Skeletal muscle satellite cell (primary cell): ENCODE measurements around the gene AQP1.

ENCODE experiments used
- H3K27me3 ChIP-seq: 2 replicates; pipeline ENCODE4 v1.7.0; 2013; ENCODE audit warnings: low read length; ENCODE audit not compliant: control insufficient read depth, insufficient read depth
- H3K36me3 ChIP-seq: 2 replicates; pipeline ENCODE4 v1.7.0; 2013; ENCODE audit warnings: mild to moderate bottlenecking, control low read depth, low read length; ENCODE audit not compliant: insufficient read depth
- H3K4me1 ChIP-seq: 2 replicates; pipeline ENCODE4 v1.7.0; 2013; ENCODE audit warnings: low read length; ENCODE audit not compliant: control insufficient read depth, insufficient read depth
- H3K4me2 ChIP-seq: 2 replicates; pipeline ENCODE4 v1.7.0; 2013; ENCODE audit warnings: mild to moderate bottlenecking, low read length
- H3K4me3 ChIP-seq: 2 replicates; pipeline ENCODE4 v1.7.0; 2013; ENCODE audit warnings: low read length
- H3K9ac ChIP-seq: 2 replicates; pipeline ENCODE4 v1.7.0; 2013; ENCODE audit warnings: mild to moderate bottlenecking, low read depth, low read length, moderate library complexity
- H3K9me3 ChIP-seq: replicated peaks from 2 replicates; pipeline ENCODE4 v1.7.0; 2013; ENCODE audit warnings: mild to moderate bottlenecking, control low read depth, low read length

AQP1 gene

DNA sequence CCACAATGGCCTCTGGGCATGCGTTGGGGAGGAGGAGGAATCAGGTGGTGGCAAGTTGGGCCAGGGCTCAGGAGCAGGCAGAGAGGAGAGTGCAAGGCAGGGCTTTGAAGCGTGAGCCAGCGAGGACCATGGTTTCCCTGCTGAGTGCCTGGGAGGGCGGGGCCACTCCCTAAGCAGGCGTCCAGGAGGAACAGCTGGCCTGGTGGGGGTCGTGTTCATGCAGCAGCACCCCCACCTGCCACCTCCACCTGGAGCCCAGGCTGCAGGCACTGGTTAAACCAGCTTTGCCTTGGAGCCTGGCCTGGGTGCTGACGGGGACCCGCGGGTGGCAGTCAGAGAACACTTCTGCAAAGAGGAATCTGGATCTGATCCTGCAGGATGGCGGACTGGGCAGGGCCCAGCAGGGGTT, 24.2 kb upstream of the AQP1 start:
- Histone ChIP-seq H3K4me3 (no peak overlapping the region), H3K36me3 (no peaks in the 10 kb centered on the region), H3K4me1 (peaks cover 8% of the 10 kb centered on the region), H3K4me2 (no peak overlapping the region), H3K9me3 (no peaks in the 10 kb centered on the region), H3K27me3 (peaks cover 51% of the 10 kb centered on the region), H3K9ac (no peak overlapping the region)

DNA sequence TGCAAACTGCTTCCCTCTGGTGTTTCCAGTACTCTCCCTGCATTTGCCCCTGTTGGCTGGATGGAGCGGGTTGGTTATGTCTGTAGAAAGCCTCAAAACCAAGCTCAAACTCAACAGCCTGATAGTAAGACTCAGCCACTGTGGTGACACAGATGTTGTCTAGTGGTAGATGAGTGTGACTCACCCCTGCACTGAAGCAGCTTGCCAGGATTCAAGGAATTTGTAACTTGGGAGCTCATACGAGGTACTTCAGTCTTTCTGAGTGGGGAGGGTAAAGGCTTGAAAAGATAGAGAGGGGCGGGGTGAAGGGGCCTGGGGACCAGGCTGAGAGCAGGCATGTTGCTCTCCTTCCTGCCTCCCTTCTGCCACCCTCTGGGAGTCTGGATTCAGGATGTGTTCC, 22.9 kb upstream of the AQP1 start:
- Histone ChIP-seq H3K27me3 (peaks cover 63% of the 10 kb centered on the region), H3K4me1 (peaks cover 8% of the 10 kb centered on the region), H3K9ac (no peak overlapping the region), H3K4me3 (no peak overlapping the region), H3K36me3 (no peaks in the 10 kb centered on the region), H3K4me2 (no peak overlapping the region), H3K9me3 (no peaks in the 10 kb centered on the region)

DNA sequence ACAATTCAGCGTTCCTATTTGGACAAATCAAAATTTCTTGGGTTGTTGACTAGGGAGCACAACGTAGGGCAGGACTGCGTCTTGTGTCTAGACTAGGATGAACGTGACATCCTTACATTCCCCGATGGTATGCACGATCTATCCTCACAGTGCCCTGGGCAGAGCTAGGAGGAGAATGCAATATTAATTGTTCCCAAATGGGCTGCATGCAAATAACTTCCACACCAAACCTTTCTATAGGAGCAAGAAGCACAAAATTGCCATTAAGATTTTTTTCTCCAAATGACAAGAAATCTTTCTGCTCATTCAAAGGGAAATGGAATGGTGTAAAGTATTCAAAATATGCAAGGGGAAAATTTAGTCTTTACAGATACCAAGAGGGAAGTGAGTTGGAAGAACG, 21.4 kb upstream of the AQP1 start:
- Histone ChIP-seq H3K4me1 (peaks cover 8% of the 10 kb centered on the region), H3K4me3 (no peak overlapping the region)

DNA sequence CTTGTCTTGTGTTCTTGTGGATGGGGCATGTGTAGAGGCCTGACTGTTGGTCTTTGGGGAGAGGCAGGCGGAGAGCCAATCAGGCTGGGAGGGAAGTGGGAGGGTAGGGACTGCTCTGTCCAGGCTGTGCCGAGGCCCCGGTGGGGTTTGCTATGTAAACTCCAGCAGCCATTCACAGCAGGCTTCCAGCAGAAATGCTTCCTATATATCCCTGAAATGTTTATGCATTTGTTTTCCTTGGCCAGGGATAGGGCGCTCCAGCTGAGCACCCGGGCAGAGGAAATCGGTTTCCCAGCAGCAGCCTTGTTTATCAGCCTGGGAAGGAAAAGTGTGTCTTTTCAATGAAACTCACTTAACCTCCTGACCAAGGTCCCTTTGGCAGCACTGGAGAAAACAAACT, 18.3 kb upstream of the AQP1 start:
- H3K4me3 ChIP-seq, result no peak overlapping the region
- peaks cover 76% of the 10 kb centered on the region for H3K27me3 ChIP-seq
- H3K4me1 ChIP-seq, result peaks cover 8% of the 10 kb centered on the region
- H3K9ac ChIP-seq, result no peak overlapping the region
- no peaks in the 10 kb centered on the region for H3K36me3 ChIP-seq
- no peak overlapping the region for H3K4me2 ChIP-seq
- H3K9me3 ChIP-seq, result no peaks in the 10 kb centered on the region

More for the DNA sequence above, 21.4 kb upstream of the AQP1 start:
- no peak overlapping the region for H3K9ac ChIP-seq
- H3K9me3 ChIP-seq, result no peaks in the 10 kb centered on the region
- H3K4me2 ChIP-seq, result no peak overlapping the region
- H3K36me3 ChIP-seq, result no peaks in the 10 kb centered on the region
- peaks cover 72% of the 10 kb centered on the region for H3K27me3 ChIP-seq

DNA sequence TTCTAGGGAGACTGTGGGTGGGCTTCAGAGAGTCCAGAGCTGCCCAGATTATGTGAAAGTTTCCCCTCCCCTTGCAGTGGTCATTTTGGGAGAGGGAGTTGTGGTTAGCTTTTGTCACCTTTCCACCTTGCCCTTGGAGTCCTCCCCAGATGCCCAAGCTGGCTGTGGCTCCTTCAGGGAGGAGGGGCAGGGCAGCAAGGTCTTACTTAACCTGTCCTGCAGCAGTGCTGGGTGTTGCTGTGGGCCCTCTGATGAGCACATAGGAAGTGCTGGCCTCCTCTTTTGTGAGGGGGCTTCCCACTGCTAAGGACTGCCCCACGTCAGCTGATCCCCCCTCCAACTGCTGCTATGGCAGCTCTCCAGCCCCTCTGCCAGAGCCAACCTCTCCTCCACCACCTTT, 17.6 kb upstream of the AQP1 start:
- no peak overlapping the region for H3K4me3 ChIP-seq
- H3K27me3 ChIP-seq, result peaks cover 81% of the 10 kb centered on the region
- H3K9me3 ChIP-seq, result no peaks in the 10 kb centered on the region
- no peak overlapping the region for H3K9ac ChIP-seq
- peaks cover 1% of the 10 kb centered on the region for H3K4me1 ChIP-seq
- H3K4me2 ChIP-seq, result no peak overlapping the region
- no peaks in the 10 kb centered on the region for H3K36me3 ChIP-seq

DNA sequence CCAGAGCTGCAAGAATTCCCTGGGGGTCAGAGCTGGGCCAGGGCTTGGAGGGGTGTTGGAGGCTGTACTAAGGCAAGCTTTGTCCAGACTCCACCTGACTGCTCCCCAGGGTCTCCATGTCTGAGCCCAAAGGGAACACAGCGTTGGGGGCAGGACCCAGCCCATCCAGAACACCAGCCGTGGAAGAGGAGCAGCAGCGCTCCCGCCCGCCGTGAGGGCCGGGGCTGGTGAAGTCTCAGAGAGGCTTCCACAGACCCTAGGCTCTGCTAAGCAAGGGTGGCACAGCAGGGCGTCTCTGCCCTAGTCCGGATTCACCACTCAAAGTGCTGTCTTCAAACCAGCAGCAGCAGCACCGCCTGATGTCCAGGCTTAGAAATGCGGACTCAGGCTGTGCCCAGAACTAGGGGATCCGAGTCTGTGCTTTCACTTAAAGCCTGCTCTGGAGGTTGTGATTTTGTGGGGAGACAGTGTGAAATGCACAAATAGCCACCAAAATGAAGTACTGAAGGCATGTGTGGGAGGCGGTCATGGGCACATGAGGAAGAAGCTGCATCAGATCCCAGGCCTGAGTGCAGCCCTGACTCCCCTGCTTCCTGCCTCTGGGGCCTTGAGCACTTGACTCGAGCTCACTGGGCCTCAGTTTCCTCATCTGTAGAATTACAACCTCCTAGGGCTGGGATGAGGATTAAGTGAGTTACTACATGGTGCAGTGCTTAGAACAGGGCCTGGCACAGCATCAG, 16.6 kb upstream of the AQP1 start:
- no peaks in the 10 kb centered on the region for H3K4me1 ChIP-seq
- H3K27me3 ChIP-seq, result peaks cover 80% of the 10 kb centered on the region

DNA sequence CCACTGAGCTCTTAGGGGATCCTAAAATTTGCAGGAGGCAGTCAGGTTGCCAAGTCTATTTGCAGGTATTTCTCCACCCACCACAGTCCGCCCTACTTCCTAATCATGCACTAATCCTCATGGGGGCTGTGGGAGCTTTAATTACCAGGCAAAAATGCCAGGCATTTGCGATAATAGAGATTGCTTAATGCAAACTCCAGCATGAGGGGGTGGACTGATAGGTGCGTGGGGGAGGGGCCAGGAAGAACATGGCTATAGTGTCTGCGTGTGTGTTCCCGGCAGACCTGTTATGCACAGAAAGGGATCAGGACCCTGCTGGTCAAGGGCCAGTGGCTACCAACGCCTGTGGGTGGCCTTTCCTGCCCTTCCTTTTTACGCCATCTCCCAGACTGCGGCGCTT, 15.6 kb upstream of the AQP1 start:
- no peaks in the 10 kb centered on the region for H3K36me3 ChIP-seq
- no peaks in the 10 kb centered on the region for H3K4me1 ChIP-seq

More for the DNA sequence above, 16.6 kb upstream of the AQP1 start:
- H3K36me3 ChIP-seq, result no peaks in the 10 kb centered on the region
- H3K4me2 ChIP-seq, result no peak overlapping the region
- no peak overlapping the region for H3K9ac ChIP-seq
- H3K9me3 ChIP-seq, result no peaks in the 10 kb centered on the region
- no peak overlapping the region for H3K4me3 ChIP-seq

DNA sequence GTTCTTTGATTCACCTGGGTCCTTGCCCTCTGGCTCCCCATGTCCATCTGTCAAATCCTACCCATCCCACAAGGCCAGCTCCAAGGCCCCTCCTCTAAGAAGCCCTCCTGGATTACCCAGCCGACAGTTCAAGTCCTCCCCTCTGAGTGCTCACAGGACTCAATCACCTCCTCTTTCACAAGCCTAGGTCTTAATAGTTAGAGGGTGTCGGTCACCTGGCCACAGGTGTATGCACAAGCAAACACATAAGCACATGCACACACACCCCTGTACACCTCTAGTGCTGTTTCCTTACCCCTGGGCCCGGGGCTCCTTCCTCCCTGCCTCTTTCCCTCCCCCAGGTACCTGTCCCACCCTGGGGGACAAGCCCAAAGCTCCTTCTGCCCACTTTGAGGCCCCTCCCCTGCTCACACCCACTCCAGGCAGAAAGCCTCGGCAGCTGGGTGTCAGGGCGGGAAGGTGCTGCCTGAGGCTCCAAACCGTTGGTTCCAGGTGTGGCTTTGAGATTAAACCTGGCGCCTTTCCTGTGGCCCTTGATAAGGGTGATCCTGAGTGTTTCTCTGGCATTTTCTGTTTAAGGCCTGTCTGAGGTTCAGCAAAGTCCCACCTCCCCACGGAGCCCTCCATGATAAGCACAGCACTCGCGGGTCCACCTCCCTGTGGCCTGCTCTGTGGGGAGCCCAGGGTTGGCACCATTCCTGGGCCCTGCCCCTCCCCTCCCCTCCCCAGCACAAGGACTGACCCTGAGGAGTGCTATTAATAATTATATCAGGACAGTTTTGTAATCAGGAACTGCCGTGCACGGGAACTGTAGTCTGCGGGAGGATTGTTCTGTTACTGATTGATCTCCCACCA, 14.6 kb upstream of the AQP1 start:
- H3K4me3 ChIP-seq, result no peak overlapping the region
- no peaks in the 10 kb centered on the region for H3K9me3 ChIP-seq
- H3K9ac ChIP-seq, result no peak overlapping the region
- no peak overlapping the region for H3K4me2 ChIP-seq
- H3K36me3 ChIP-seq, result no peaks in the 10 kb centered on the region
- no peaks in the 10 kb centered on the region for H3K4me1 ChIP-seq
- peaks cover 71% of the 10 kb centered on the region for H3K27me3 ChIP-seq

More for the DNA sequence above, 15.6 kb upstream of the AQP1 start:
- Histone ChIP-seq H3K9me3 (no peaks in the 10 kb centered on the region), H3K4me2 (no peak overlapping the region), H3K27me3 (peaks cover 80% of the 10 kb centered on the region), H3K9ac (no peak overlapping the region), H3K4me3 (no peak overlapping the region)

DNA sequence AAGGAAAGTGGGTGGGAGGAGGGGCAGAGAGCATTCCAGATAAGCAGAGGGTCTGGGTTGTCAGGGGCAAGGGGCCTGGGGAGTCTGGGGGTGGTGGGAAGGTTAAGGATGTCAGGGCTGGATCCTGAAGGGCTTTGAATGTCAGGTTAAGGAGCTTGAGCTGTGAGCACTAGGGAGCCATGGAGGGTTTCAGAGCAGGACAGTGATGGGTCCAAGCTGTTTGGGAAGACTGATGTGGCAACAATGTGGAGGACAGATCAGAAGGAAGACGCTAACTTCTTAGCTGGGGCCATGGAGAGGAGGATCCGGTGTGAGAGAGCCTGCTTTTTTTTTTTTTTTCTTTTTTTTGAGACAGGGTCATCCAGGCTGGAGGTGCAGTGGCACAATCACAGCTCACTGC, 13.9 kb upstream of the AQP1 start:
- Histone ChIP-seq H3K36me3 (no peaks in the 10 kb centered on the region), H3K4me3 (no peak overlapping the region), H3K9me3 (no peaks in the 10 kb centered on the region), H3K9ac (no peak overlapping the region), H3K4me1 (no peaks in the 10 kb centered on the region), H3K27me3 (peaks cover 63% of the 10 kb centered on the region), H3K4me2 (no peak overlapping the region)

DNA sequence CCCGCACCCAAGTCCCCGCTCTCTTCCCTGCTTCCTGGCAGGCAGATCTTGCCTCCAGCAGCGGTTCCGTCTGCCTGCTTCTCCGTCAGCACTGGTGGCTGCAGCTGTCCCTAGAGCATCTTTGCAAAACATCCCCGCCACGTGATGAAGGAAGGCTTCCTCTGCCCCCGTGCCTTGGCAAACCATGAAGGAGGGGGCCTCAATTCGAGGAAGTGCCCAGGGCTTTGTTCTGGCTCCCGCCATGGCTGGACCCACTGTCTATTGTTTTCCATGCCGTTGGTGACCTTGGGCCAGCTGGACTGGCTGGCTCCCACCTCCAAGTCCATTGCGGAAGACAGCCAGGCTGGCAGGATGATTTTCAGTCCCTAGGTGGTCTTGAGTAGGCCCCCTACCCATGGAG, 13.2 kb upstream of the AQP1 start:
- Histone ChIP-seq H3K36me3 (no peaks in the 10 kb centered on the region), H3K27me3 (peaks cover 57% of the 10 kb centered on the region), H3K4me1 (no peaks in the 10 kb centered on the region), H3K9ac (no peak overlapping the region), H3K4me3 (no peak overlapping the region), H3K4me2 (no peak overlapping the region), H3K9me3 (no peaks in the 10 kb centered on the region)

DNA sequence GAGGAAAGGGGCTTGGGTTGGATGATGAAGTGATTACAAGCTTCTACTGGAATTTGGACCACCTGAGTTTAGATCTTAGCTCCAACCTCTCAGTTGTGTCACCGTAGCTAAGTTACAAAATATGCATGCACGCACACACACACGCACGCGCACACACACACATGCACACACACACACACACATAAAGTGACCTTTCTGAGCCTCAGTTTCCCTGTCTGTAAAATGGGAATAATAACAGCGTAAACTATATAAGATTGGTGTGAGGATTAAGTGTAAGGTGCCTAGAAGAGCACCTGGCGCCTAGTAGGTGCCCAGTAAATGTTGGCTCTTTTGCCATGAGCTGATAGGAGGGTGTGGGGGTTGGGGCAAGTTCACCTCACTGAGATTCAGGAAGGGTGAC, 12.6 kb upstream of the AQP1 start:
- H3K9ac ChIP-seq, result no peak overlapping the region
- peaks cover 52% of the 10 kb centered on the region for H3K27me3 ChIP-seq
- no peak overlapping the region for H3K4me3 ChIP-seq
- no peaks in the 10 kb centered on the region for H3K9me3 ChIP-seq
- no peaks in the 10 kb centered on the region for H3K36me3 ChIP-seq
- no peak overlapping the region for H3K4me2 ChIP-seq
- H3K4me1 ChIP-seq, result no peaks in the 10 kb centered on the region
